ENCODE data around the gene EFNA5. TPM values are rescaled to one million over a fixed set of nuclear protein-coding genes. Genes with fewer than 3 reads are reported as not detected.

Gene EFNA5
- total RNA-seq, 1 experiment from 2014 or later = 0.22 TPM

- Histone ChIP-seq H2AFZ (ENCODE audit: low read depth, low read length, poor library complexity, severe bottlenecking) (no peak overlapping the region), H3K4me3 (replicated peaks in 1 of 2; ENCODE audit: low read depth in 1 of 2, low read length in 2 of 2) (no peak overlapping the region), H3K79me2 (ENCODE audit: insufficient read depth, low read length) (no peaks in the 10 kb centered on the region), H3K9me3 (ENCODE audit: control insufficient read depth in 1 of 2, insufficient read depth in 1 of 2, low read depth in 1 of 2, low read length in 2 of 2) (no peaks in the 10 kb centered on the region), H3K27me3 (ENCODE audit: insufficient read depth, low read length) (no peaks in the 10 kb centered on the region), H3K9me2 (ENCODE audit: insufficient read depth) (no peaks in the 10 kb centered on the region), H3K9ac (ENCODE audit: low read length) (no peak overlapping the region), H3K4me2 (ENCODE audit: low read length) (no peak overlapping the region), H3K4me1 (ENCODE audit: control insufficient read depth in 1 of 2, insufficient read depth in 2 of 2, low read length in 2 of 2) (no peaks in the 10 kb centered on the region), H3K36me3 (ENCODE audit: control insufficient read depth in 1 of 2, insufficient read depth in 2 of 2, low read length in 2 of 2) (no peaks in the 10 kb centered on the region), H3K27ac (ENCODE audit: low read depth, low read length) (no peak overlapping the region), H4K20me1 (ENCODE audit: insufficient read depth) (no peaks in the 10 kb centered on the region)
- TF ChIP-seq CEBPB (IDR thresholded peaks at IDR 0.05; ENCODE audit: low read depth) (no peak), CTCF (IDR thresholded peaks at IDR 0.05 in 2 of 3, conservative IDR thresholded peaks at IDR 0.05 in 1 of 3; ENCODE audit: borderline replicate concordance in 1 of 3, insufficient read depth in 1 of 3, low read depth in 2 of 3, low read length in 2 of 3) (no peak), EGR1 (IDR thresholded peaks at IDR 0.05; ENCODE audit: low read depth) (no peak), SIN3A (IDR thresholded peaks at IDR 0.05; ENCODE audit: low read depth) (no peak), JUND (IDR thresholded peaks at IDR 0.05) (no peak), POLR2A (IDR thresholded peaks at IDR 0.05; ENCODE audit: borderline replicate concordance, extremely low read depth, insufficient read depth, insufficient read length) (no peak), EZH2 (IDR thresholded peaks at IDR 0.05) (no peak), ZNF274 (IDR thresholded peaks at IDR 0.05; ENCODE audit: low read depth, low read length) (no peak), SP1 (IDR thresholded peaks at IDR 0.05; ENCODE audit: low read depth) (no peak)
- ChIA-PET POLR2A (no interaction called here), RAD21 (ENCODE audit: low non-redundant PET in 1 of 2, low total read pairs in 2 of 2, uncharacterized antibody in 2 of 2, unreplicated experiment in 2 of 2) (no interaction called here), CTCF (no interaction called here)
- DNase-seq (ENCODE audit: low read depth, low spot score) (no peak), ATAC-seq (no peak)
- intact Hi-C loops (cut with micrococcal nuclease) = no loop called here
- BruUV-seq (replicated peaks) = no TSS peak
Observed at GRCh38 chr5:107639990-107640389, 30.7 kb downstream of the EFNA5 start.

- Histone ChIP-seq H3K9me2 (ENCODE audit: insufficient read depth) (no peaks in the 10 kb centered on the region), H3K9me3 (ENCODE audit: control insufficient read depth in 1 of 2, insufficient read depth in 1 of 2, low read depth in 1 of 2, low read length in 2 of 2) (no peaks in the 10 kb centered on the region), H3K4me3 (replicated peaks in 1 of 2; ENCODE audit: low read depth in 1 of 2, low read length in 2 of 2) (no peak overlapping the region), H3K36me3 (ENCODE audit: control insufficient read depth in 1 of 2, insufficient read depth in 2 of 2, low read length in 2 of 2) (no peaks in the 10 kb centered on the region), H3K27ac (ENCODE audit: low read depth, low read length) (no peak overlapping the region), H4K20me1 (ENCODE audit: insufficient read depth) (no peaks in the 10 kb centered on the region), H2AFZ (ENCODE audit: low read depth, low read length, poor library complexity, severe bottlenecking) (no peak overlapping the region), H3K79me2 (ENCODE audit: insufficient read depth, low read length) (no peaks in the 10 kb centered on the region), H3K4me1 (ENCODE audit: control insufficient read depth in 1 of 2, insufficient read depth in 2 of 2, low read length in 2 of 2) (no peaks in the 10 kb centered on the region), H3K4me2 (ENCODE audit: low read length) (no peak overlapping the region), H3K27me3 (ENCODE audit: insufficient read depth, low read length) (no peaks in the 10 kb centered on the region), H3K9ac (ENCODE audit: low read length) (no peak overlapping the region)
- BruUV-seq (replicated peaks) = no TSS peak
- POLR2A ChIA-PET = no interaction called here
- no peak for ATAC-seq
- no peak for DNase-seq (ENCODE audit: low read depth, low spot score)
- intact Hi-C loops (cut with micrococcal nuclease) = no loop called here
- RAD21 ChIA-PET (ENCODE audit: low non-redundant PET in 1 of 2, low total read pairs in 2 of 2, uncharacterized antibody in 2 of 2, unreplicated experiment in 2 of 2) = no interaction called here
- CTCF ChIA-PET = no interaction called here
- TF ChIP-seq ATF3 (IDR thresholded peaks at IDR 0.05) (no peak), CBX3 (IDR thresholded peaks at IDR 0.05; ENCODE audit: low read depth) (no peak), EGR1 (IDR thresholded peaks at IDR 0.05; ENCODE audit: low read depth) (no peak), POLR2AphosphoS5 (IDR thresholded peaks at IDR 0.05; ENCODE audit: low read depth, low read length) (no peak), SRF (IDR thresholded peaks at IDR 0.05; ENCODE audit: low read depth) (no peak), JUND (IDR thresholded peaks at IDR 0.05) (no peak), ZBTB33 (IDR thresholded peaks at IDR 0.05; ENCODE audit: extremely low read depth, insufficient replicate concordance, low read length) (no peak), REST (IDR thresholded peaks at IDR 0.05; ENCODE audit: low read depth) (no peak)
Observed at GRCh38 chr5:107636555-107636954, 34.2 kb downstream of the EFNA5 start.
